WTC11 (cell line): ENCODE results near the gene TMEM52B. TPM values are rescaled to one million over a fixed set of nuclear protein-coding genes. Genes with fewer than 3 reads are reported as not detected.

ENCODE experiments used
- ATAC-seq: fragments of 200-7000 bp; cut with Tn5 transposase; 2 replicates; pipeline ENCODE4 v1.10.0; 2021; ENCODE audit warnings: mild to moderate bottlenecking, moderate library complexity
- CTCF ChIA-PET: fragments of 300-600 bp; sonication (Branson Sonifier 250); formaldehyde crosslinking; loops from one replicate; lab custom pipeline; 2021; ENCODE audit warnings: antibody characterized with exemption; lab: Charles Lee
- POLR2A ChIA-PET: fragments of 350-600 bp; sonication (Branson Sonifier 250); formaldehyde crosslinking; loops from one replicate; lab custom pipeline; 2021; ENCODE audit warnings: antibody characterized with exemption; lab: Charles Lee
- DNase-seq: peaks from one replicate; pipeline ENCODE4 v3.0.0; 2021; ENCODE audit warnings: low spot score
- H3K27ac Mint-ChIP-seq: 2 replicates; pipeline ENCODE4 v1.8.0; 2021; ENCODE audit warnings: mixed read lengths
- H3K27me3 Mint-ChIP-seq: 2 replicates; pipeline ENCODE4 v1.8.0; 2021; ENCODE audit warnings: low read depth, mild to moderate bottlenecking, moderate library complexity, mixed read lengths
- H3K36me3 Mint-ChIP-seq: 2 replicates; pipeline ENCODE4 v1.8.0; 2021; ENCODE audit warnings: mixed read lengths
- H3K4me1 Mint-ChIP-seq: 2 replicates; pipeline ENCODE4 v1.8.0; 2022; ENCODE audit warnings: mixed read lengths
- H3K4me3 Mint-ChIP-seq: 2 replicates; pipeline ENCODE4 v1.8.0; 2021; ENCODE audit warnings: mild to moderate bottlenecking, moderate library complexity, mixed read lengths
- H3K9me3 Mint-ChIP-seq: 2 replicates; pipeline ENCODE4 v1.8.0; 2021; ENCODE audit warnings: mixed read lengths
- ATF2 ChIP-seq: sonication (generic); formaldehyde crosslinking; IDR thresholded peaks from 2 replicates; pipeline ENCODE4 v1.8.1; 2022; ENCODE audit warnings: low read depth, missing genetic modification reagents, borderline replicate concordance
- ATF3 ChIP-seq: sonication (generic); formaldehyde crosslinking; conservative IDR thresholded peaks from 2 replicates; pipeline ENCODE4 v1.8.1; 2022; ENCODE audit warnings: mild to moderate bottlenecking, missing genetic modification reagents
- E2F1 ChIP-seq: sonication (generic); formaldehyde crosslinking; IDR thresholded peaks from 2 replicates; pipeline ENCODE4 v1.8.0; 2022; ENCODE audit warnings: mild to moderate bottlenecking, missing genetic modification reagents
- ERG ChIP-seq: fragments of 250-450 bp; sonication (Bioruptor Pico); IDR thresholded peaks from 2 replicates; pipeline ENCODE4 v1.8.0; 2021; ENCODE audit warnings: mild to moderate bottlenecking
- ESRRA ChIP-seq: sonication (generic); formaldehyde crosslinking; IDR thresholded peaks from 2 replicates; pipeline ENCODE4 v1.8.1; 2022; ENCODE audit warnings: mild to moderate bottlenecking, missing genetic modification reagents, borderline replicate concordance
- FOXP1 ChIP-seq: sonication (generic); formaldehyde crosslinking; IDR thresholded peaks from 2 replicates; pipeline ENCODE4 v1.8.0; 2022; ENCODE audit warnings: missing genetic modification reagents, mild to moderate bottlenecking, moderate library complexity, borderline replicate concordance
- IRF1 ChIP-seq: sonication (generic); formaldehyde crosslinking; IDR thresholded peaks from 2 replicates; pipeline ENCODE4 v1.8.0; 2023; ENCODE audit warnings: missing genetic modification reagents
- PRDM15 ChIP-seq: sonication (generic); formaldehyde crosslinking; IDR thresholded peaks from 2 replicates; pipeline ENCODE4 v1.8.0; 2022; ENCODE audit warnings: missing genetic modification reagents
- PREB ChIP-seq: sonication (generic); formaldehyde crosslinking; IDR thresholded peaks from 2 replicates; pipeline ENCODE4 v1.8.1; 2022; ENCODE audit warnings: mild to moderate bottlenecking, missing genetic modification reagents, moderate library complexity, borderline replicate concordance
- SP1 ChIP-seq: sonication (generic); formaldehyde crosslinking; conservative IDR thresholded peaks from 2 replicates; pipeline ENCODE4 v1.8.1; 2022; ENCODE audit warnings: missing genetic modification reagents
- TCF7 ChIP-seq: sonication (generic); formaldehyde crosslinking; IDR thresholded peaks from 2 replicates; pipeline ENCODE4 v1.8.0; 2022; ENCODE audit warnings: mild to moderate bottlenecking, low read depth, missing genetic modification reagents, moderate library complexity
- USF2 ChIP-seq: sonication (generic); formaldehyde crosslinking; IDR thresholded peaks from 2 replicates; pipeline ENCODE4 v1.8.1; 2023; ENCODE audit warnings: mild to moderate bottlenecking, missing genetic modification reagents, moderate library complexity
- ZBTB43 ChIP-seq: sonication (generic); formaldehyde crosslinking; IDR thresholded peaks from 2 replicates; pipeline ENCODE4 v1.8.1; 2023; ENCODE audit warnings: mild to moderate bottlenecking, missing genetic modification reagents
- ZNF317 ChIP-seq: sonication (generic); formaldehyde crosslinking; IDR thresholded peaks from 2 replicates; pipeline ENCODE4 v1.8.1; 2023; ENCODE audit warnings: low read depth, mild to moderate bottlenecking, moderate library complexity, missing genetic modification reagents, borderline replicate concordance
- total RNA-seq: library from RNA; stranded (reverse); gene quantifications from 3 replicates; pipeline ENCODE4 v1.2.3, GENCODE V29; 2021

The TMEM52B gene
- total RNA-seq, 1 experiment from 2014 or later = not detected

GRCh38 chr12:10211101-10211939 lies 32.5 kb downstream of the TMEM52B start:
- DNase-seq = no peak
- Mint-ChIP-seq H3K9me3 (no peaks in the 10 kb centered on the region), H3K27ac (peak overlapping the region; percentile 90), H3K27me3 (no peaks in the 10 kb centered on the region; the same call in 1 of the 2 replicates), H3K36me3 (no peaks in the 10 kb centered on the region), H3K4me1 (peaks cover 27% of the 10 kb centered on the region), H3K4me3 (peak overlapping the region; percentile 35)
- CTCF ChIA-PET = interaction anchor here (0.6 to 0.7 kb wide), 2 partner anchors 58 to 1455 kb away, joined by 3 read pairs; no protein-coding TSS in a partner anchor
- POLR2A ChIA-PET = interaction anchor here (1.6 kb wide), 1 partner anchor 58 kb away, joined by 3 read pairs; no protein-coding TSS in a partner anchor
- no peak for ATAC-seq
- TF ChIP-seq IRF1 (no peak), SP1 (no peak), TCF7 (no peak), ERG (no peak), ATF3 (CRISPR knock-in tag) (no peak), E2F1 (no peak), ESRRA (CRISPR knock-in tag) (no peak), PREB (CRISPR knock-in tag) (no peak), USF2 (no peak)

GRCh38 chr12:10211940-10212738 lies 33.3 kb downstream of the TMEM52B start:
- POLR2A ChIA-PET = interaction anchor here (1.4 to 1.6 kb wide), 5 partner anchors 18 to 959 kb away, joined by 3 to 12 read pairs (median 3); partner anchors contain the start of gene SMIM10L1
- Mint-ChIP-seq H3K36me3 (0 out of 2 replicates have a peak, but pooled peaks cover under 1% of the 10 kb centered on the region), H3K4me3 (peak overlapping the region; percentile 92), H3K27me3 (no peaks in the 10 kb centered on the region; the same call in 1 of the 2 replicates), H3K27ac (peak overlapping the region; percentile 99), H3K9me3 (no peaks in the 10 kb centered on the region), H3K4me1 (peaks cover 27% of the 10 kb centered on the region)
- DNase-seq = peak; percentile 91
- ATAC-seq = peak; percentile 88
- CTCF ChIA-PET = interaction anchor here (0.6 kb wide), 1 partner anchor 59 kb away, joined by 4 read pairs; no protein-coding TSS in a partner anchor
- peak; percentile 57; the same call in 1 of the 2 replicates for TF ChIP-seq FOXP1
- TF ChIP-seq ATF2 (CRISPR knock-in tag) = no peak
- TF ChIP-seq PRDM15 (CRISPR knock-in tag) = peak; percentile 14
- TF ChIP-seq ZBTB43 (CRISPR knock-in tag) = 0 out of 2 replicates have a peak, but pooled peaks have one; percentile 39
- TF ChIP-seq IRF1 = no peak
- TF ChIP-seq PREB (CRISPR knock-in tag) = no peak
- no peak for TF ChIP-seq ZNF317 (CRISPR knock-in tag)
